GM21717 (cell line): ENCODE data around the gene SCYL1.

Experiments
- ATAC-seq: cut with Tn5 transposase; IDR thresholded peaks from one replicate; pipeline ENCODE4 v1.9.1; 2021; ENCODE audit warnings: mild to moderate bottlenecking, moderate library complexity; ENCODE audit not compliant: unreplicated experiment

Gene SCYL1

DNA sequence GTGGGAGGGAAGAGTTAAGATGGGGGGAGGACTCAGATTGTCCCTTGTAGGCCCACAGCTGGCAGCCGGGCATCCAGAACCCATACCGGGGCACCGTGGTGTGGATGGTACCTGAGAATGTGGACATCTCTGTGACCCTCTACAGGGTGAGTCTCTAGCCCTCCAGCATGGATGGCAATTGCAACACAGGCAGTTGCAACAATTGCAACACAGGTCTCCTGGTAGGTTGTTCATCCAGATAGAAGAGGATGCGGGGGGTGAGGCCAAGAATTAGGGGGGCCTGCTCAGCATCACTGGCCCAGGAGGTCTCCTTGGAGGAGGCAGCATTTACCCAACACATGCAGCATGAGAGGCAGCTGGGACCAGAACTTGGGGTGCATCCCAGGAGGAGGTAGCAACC is 54.4 kb downstream of the SCYL1 start:
- ATAC-seq = no peak

DNA sequence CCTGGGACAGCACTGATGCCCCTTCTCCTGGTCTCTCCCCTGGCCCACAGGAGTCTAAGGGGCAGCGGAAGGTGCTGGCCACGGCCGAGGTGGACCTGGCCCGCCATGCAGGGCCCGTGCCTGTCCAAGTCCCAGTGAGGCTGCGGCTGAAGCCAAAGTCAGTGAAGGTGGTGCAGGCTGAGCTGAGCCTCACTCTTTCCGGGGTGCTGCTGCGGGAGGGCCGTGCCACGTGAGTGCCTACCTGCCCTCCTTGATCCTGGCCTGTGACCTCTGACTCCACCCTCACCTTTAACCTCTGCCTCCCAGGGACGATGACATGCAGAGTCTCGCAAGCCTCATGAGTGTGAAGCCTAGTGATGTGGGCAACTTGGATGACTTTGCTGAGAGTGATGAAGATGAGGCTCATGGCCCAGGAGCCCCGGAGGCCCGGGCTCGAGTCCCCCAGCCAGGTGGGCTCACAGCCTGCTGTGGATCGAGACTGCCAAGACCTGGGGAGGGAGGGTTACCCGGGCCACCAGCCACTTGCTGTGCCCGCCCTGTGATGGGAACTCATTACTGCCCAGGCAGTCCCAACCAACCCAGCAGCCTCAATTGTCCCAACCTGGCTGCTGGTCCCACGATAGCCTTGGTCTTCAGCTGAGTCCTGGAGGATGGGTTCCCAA is 55.3 kb downstream of the SCYL1 start:
- ATAC-seq = no peak

DNA sequence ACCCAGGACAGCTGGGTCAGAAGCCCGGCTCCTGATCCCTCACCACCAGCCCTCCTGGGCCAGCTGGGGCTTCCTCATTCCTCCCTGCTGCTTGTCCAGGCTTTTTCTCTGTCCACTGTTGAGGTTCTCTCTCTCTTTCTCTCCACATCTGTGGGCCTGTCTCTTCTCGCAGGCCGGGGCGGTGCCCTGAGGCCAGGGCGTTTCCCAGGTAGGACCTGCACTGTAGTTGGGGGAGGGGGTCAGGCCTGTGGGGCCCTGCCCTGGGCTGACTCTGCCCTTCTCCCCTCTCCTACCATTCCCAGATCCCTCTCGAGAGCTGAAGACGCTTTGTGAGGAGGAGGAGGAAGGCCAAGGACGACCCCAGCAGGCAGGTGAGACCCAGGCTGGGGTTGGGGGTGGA is 55.9 kb downstream of the SCYL1 start:
- ATAC-seq = no peak

DNA sequence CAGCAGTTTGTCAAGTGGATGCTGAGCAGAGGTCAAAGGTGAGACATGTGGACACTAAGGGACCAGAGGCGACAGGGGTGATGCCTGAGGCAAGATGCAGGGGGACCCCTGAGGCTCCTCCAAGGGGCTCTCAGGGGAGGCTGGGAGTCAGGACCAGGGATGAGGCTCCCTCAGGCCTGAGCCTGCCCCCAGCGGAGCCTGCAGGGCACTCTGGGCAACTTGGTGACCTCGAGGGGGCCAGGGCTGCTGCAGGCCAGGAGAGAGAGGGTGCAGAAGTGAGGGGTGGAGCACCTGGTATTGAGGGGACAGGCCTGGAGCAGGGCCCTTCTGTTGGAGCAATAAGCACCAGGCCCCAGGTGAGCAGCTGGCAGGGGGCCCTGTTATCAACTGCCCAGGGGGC is 57.0 kb downstream of the SCYL1 start:
- ATAC-seq = no peak

DNA sequence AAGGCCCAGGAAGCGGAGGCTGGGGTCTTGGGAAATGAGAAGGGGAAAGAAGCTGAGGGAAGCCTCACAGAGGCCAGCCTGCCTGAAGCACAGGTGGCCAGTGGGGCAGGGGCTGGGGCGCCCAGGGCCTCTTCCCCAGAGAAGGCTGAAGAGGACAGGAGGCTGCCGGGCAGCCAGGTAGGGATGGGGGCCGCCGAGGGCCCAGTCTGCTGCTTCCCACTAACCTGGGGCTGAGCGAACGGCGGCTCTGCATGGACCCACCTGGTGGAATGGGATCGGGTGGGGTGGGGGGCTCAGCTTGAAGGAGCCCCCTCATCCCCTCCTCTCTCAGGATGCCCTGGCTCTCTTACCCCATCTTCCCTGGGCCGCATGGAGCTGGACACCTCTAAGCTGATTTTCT is 58.7 kb downstream of the SCYL1 start:
- ATAC-seq = no peak

DNA sequence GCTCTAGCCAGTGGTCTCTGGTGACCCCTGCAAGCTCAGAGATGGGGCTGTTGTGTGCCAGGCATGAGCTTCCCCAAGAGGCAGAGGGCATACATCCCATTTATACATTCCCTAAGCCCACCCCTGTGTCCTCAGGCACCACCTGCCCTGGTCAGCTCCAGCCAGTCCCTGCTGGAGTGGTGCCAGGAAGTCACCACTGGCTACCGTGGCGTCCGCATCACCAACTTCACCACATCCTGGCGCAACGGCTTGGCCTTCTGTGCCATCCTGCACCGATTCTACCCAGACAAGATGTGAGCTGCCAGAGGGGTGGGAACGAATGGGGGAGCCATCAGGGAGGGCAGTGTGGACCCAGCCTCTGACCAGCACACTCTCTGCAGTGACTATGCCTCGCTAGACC is 59.2 kb downstream of the SCYL1 start:
- ATAC-seq = no peak

DNA sequence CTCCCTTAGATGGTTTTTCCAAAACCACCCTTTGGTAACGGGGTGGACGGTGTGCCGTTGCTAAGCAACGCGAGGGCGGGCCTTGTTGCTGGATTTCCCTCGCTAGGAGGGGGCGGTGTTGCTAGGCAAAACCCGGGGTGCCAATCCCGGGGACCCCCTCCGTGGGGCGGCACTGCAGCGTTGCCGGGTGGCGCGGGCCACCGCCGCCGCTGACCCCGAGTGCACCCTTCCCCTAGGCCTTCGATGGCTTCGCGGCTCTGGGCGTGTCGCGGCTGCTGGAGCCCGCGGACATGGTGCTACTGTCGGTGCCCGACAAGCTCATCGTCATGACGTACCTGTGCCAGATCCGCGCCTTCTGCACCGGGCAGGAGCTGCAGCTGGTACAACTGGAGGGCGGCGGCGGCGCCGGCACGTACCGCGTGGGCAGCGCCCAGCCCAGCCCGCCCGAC is 59.9 kb downstream of the SCYL1 start:
- no peak for ATAC-seq

DNA sequence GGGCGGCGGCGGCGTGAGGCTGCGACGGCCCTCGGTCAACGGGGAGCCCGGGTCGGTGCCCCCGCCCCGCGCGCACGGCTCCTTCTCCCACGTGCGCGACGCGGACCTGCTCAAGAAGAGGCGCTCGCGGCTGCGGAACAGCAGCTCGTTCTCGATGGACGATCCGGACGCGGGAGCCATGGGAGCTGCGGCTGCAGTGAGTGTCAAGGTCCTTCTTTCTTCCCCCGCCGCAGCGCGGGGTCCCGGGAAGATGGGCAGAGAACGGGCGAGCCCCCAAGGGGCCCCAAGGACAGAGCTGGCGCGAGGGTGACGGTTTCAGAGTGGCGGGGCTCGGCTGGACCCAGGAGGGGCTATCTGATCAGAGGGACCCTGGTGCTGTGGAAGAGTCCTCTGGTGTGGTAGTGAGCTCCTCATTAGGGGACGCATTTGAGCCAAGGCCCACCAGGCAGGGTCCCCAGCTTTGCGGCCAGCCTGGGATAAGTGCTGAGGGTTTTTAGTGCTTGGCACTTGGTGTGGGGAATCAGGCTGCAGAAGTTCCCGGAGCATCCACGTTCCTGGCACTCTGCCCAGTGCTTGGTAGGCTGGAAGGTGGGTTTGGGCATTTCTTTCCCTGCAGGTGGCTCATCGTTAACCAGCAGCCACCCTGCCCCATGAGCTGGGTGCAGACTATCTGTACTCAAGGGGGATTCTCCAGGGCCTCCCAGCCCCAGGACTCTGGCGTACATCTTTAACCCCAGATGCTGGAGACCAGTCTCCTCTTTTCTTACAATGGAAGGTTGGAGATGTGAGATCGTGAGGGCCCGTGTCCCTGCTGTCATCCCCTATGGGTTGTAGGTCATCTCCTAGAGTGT is 60.7 kb downstream of the SCYL1 start:
- no peak for ATAC-seq

DNA sequence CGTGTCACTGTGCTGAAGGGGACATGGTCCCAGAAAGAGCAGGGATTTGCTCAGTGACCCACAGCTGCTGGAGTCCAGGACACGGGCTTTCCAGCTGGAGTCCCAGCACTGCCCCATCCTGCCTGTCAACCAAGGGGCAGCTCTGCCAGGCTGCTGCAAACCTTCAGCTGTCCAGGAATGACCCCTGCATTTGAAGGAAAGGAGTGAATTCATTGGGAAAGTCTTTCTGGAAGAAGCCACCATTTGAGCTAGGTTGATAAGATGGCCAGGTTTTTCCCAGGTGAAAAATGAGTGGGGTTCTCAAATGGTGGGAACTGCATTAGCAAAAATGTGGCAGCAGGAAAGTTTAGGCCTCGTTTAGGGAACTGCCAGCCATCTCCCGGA is 61.4 kb downstream of the SCYL1 start:
- ATAC-seq = no peak

DNA sequence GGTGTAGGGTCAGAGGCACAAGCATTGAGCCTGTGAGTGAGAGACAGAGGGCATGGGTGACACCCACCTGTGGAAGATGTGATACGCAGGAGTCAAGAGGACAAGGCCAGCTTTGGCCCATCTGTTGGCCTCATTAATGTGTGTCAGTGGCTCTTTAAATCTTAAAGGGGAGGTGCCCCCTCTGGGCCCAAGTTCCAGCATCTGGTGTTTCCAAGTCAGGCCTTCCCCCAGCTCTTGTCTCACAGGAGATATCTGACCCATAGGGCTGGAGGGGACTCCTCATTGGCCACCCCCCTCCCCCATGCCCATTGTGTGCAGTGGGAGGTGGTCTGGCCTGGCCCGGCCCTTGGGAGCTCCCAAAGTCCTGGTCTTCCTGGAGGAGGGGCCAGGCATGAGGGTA is 61.8 kb downstream of the SCYL1 start:
- no peak for ATAC-seq
